DMS79 treated with DMSO at 0.1 percent for 48 hours (cell line): ENCODE measurements around the gene C1orf105.

ENCODE experiments used
- DNase-seq: peaks from one replicate; lab custom pipeline; 2025; lab: John Stamatoyannopoulos, UW

The C1orf105 gene

DNA sequence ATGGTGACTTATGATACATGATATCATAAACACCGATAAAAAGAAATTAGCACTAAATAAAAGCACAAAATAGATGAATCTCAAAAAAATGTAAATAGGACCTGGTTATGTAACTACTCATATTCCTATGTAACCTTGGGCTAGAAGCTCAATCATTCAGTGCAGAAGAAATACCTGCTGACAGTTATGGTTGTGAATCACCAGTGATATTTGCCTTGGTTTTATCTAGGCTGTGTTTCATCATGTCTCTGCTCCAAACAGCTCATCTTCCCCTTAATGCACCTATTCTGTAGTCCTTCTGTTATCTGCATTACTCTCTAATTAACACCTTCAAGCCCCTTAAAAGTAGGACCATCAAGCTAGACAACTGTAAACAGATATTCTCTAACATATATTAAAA, 39.7 kb downstream of the C1orf105 start:
- no peak for DNase-seq

DNA sequence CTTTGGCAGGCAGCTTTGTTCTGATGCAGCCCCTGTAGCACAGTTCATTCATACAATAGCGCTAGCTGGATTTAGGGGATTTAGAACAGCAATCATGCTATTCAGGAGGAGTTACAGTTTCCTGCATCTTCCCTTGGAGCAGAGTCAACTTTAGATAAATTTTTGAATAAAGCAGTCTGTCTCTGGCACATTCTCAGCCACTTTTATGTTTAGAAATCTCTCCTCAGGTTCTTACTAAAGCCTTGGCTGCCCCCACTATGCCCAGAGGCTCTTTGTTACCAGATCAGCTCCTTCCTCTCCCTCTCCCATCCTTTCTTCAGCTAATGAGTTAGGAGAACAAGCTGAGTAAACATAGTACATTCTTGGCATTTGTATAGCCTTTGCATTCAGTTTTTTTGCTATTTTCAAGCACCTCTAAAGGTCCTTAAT, 40.4 kb downstream of the C1orf105 start:
- no peak for DNase-seq

DNA sequence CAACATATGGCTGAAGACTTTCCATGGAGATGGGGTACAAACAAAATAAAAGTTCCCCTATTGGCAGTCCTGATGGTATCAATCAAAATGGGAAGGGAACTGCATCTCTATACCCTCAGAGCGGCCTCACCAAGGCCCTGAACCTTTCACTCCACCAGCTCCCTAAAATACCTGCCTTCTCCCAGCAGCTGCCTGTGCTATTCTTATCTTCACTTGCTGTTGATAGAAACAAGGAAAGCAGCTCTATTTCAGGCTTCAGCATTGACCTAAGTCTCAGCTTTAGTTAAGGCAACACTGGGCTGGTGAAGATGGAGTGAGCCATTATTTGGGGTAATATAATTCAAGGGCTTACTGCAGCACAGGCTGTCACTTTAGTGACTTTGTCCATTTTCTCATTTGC, 45.1 kb downstream of the C1orf105 start:
- no peak for DNase-seq

GRCh38 chr1:172466795-172467407, 46.4 kb downstream of the C1orf105 start:
- no peak for DNase-seq

DNA sequence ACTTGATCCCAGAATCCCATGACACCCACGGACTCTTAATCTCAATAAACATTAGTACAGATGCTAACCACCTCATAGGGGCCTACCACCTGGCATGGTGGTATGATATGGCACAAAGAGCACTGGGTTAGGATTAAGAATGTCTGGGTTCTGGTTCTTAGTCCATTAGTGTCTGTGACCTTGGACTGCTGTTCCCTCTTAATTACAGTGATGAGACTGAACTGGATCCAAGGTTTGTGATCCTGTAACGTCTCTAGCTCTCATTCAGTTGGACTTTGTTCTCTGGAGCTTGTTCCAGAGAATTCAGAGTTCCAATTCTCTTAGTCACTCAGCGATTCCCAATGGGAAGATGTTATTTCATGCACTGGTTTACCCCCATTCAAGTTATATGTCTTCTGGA, 47.0 kb downstream of the C1orf105 start:
- DNase-seq, result no peak

GRCh38 chr1:172468296-172468695, 47.8 kb downstream of the C1orf105 start:
- DNase-seq, result no peak

DNA sequence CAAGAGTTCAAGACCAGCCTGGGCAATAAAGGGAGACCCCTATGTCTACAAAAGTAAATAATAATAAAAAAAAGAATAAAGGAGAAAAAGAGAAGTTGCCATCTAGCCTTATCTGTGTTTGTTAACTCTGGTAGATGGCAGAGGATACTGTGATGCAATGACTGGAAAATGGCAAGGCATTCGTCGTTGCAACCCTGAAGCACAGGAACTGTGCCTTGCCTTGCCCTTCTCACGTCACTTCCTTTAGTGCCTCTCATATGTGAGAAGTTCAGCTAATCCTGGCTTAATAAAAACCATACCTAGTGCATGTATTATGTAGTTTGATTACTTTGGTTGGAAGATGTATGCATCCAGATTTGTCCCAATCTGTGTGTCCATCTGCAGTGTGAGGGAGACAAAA, 49.2 kb downstream of the C1orf105 start:
- no peak for DNase-seq

GRCh38 chr1:172470149-172470548, 49.7 kb downstream of the C1orf105 start:
- no peak for DNase-seq

GRCh38 chr1:172471666-172472065, 51.2 kb downstream of the C1orf105 start:
- DNase-seq, result no peak

DNA sequence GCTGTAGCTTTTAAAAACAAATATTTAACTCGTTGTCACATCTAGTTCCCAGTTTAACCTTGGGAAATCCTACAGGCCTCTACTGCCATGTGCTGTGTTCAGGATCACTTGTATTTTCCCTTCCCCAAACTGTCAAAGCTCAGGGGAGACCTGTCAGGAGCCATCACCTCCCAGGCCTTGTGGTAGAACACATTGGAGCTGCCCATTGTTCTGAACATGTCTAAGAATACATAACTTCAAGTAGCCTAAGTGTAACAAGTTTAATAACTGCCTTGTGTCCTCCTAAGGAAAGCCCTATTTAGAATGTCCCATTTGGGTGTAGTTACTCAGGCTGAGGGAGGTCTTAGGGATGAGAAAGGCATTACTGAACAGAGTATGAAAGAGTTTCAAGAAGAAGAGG, 52.0 kb downstream of the C1orf105 start:
- no peak for DNase-seq

- DNase-seq, result no peak
These were observed 52.8 kb downstream of the C1orf105 start for GRCh38 chr1:172473302-172473701.

GRCh38 chr1:172473842-172474241, 53.4 kb downstream of the C1orf105 start:
- no peak for DNase-seq

GRCh38 chr1:172476218-172476811, 55.8 kb downstream of the C1orf105 start:
- DNase-seq, result no peak

- no peak for DNase-seq
These were observed 56.7 kb downstream of the C1orf105 start for GRCh38 chr1:172477216-172477615.

DNA sequence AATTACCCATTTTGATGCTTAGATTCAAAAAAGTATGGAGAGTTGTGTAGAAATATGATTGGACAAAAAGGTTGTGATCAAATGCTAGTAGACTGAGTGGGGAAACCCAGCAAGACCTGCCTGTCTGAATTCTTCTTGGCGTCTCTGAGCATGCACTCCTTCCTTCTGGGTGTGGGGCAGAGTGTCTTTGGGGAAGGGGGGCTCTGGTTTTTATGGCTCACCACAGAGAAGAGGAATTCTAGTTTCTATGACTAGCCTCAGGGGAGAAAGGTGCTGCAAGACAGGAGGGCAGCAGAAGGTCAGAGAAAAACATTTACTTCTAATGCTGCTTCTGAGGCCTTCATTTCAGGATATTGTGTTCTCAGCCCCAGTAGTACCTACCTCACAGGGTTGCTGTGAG, 57.3 kb downstream of the C1orf105 start:
- no peak for DNase-seq

GRCh38 chr1:172478485-172478884, 58.0 kb downstream of the C1orf105 start:
- no peak for DNase-seq

- no peak for DNase-seq
These were observed 59.9 kb downstream of the C1orf105 start for GRCh38 chr1:172480431-172480830.

GRCh38 chr1:172482044-172482443, 61.6 kb downstream of the C1orf105 start:
- no peak for DNase-seq

- no peak for DNase-seq
These were observed 63.0 kb downstream of the C1orf105 start for GRCh38 chr1:172483448-172483847.

DNA sequence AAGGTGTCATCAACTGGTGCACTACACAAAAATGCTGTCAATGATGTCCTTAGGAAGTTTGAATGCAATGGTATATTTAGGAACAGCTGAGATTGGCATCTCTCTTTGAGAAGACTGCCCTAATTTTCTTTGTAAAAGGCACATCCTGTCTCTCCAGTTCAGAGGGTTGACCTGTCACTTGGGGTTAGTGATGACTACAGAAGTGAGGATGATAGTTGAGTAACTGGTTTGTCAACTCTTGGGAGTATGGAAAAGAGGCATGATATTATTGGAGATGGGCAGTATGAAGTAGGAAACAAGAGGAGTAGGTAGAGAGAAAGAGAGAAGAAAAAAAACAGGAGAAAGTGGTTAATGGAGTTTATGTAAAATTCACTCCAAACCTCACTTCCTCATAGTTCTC, 63.8 kb downstream of the C1orf105 start:
- no peak for DNase-seq

DNA sequence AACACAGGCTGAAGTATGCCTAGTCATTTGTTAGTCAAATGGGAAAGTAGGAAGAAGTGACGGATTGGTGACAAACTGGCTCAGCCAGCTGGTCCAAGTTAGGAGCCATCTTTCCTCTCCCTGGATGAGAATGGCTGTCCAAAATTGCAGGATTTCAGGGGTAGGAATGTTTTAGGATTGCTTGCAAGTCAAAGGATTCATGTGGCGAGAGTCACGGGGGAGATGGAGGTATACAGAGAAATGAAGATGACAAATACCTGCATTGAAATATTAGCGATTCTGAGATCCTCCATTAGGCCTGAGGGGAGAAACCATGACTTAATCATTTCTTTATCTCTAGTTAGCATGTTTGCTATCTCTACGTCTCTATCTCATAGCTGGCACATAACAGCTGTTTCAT, 65.1 kb downstream of the C1orf105 start:
- DNase-seq, result no peak

DNA sequence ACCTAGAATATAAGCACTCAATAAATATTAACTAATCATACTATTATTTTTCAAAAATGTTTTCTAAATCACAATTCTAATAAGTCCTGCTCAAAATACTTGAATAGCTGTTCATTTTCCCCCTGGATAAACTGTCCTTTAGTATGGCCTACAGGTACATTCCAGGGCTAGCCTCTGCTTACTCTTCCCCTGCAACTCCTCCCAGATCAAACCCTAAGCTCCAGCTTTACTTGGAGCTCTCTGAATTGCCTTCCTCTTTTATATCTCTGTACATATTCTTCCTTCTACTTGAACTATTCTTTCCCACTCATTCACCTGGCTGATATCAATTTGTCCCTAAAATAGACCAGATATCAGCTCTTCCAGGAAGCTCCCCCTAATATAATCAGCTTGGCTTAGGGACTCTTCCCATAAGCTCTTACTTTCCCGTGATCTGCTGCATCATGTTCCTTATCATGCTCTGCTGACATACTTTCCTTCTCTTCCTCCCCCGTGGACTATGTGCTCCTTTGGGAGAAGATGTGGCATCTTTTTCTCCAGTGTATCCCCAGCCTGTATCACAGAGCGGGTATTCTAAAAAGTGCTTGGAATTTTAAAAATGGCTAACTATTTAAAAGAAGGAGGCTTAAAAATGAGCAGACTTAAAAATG, 66.4 kb downstream of the C1orf105 start:
- no peak for DNase-seq

GRCh38 chr1:172487550-172487949, 67.1 kb downstream of the C1orf105 start:
- DNase-seq, result no peak

DNA sequence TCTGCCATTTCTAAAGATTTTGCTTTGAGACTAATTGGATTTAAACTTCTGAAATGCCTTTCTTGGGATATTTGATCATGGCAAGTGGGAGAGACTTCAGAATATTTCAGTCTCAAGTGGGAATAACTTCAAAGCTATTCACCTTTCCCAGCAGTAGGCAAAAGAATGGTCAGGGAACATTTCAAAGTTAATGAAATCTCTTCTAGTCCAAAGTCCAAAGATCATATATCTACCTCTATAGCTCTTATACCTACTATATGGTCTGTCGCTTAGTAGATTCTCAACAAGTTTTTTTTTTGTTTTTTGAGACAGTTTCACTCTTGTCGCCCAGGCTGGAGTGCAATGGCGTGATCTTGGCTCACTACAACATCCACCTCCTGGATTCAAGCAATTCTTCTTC, 67.9 kb downstream of the C1orf105 start:
- DNase-seq, result no peak
